GM12878 (cell line): ENCODE measurements around the gene SLC39A11. TPM values are rescaled to one million over a fixed set of nuclear protein-coding genes. Genes with fewer than 3 reads are reported as not detected.

Experiments used
- ATAC-seq: fragments of 200-7000 bp; cut with Tn5 transposase; 3 replicates; pipeline ENCODE4 v1.9.1; 2020; ENCODE audit warnings: mild to moderate bottlenecking, moderate library complexity
- BruUV-seq: library from RNA; stranded (reverse); fragments of 400-500 nt; replicated peaks from 2 replicates; lab custom pipeline; 2021; lab: Mats Ljungman, UMichigan
- CTCF ChIA-PET: fragments of 300-600 bp; sonication (Branson Sonifier 250); formaldehyde crosslinking; extraction: SDS; loops from one replicate; lab custom pipeline; 2021; ENCODE audit warnings: inconsistent platforms; lab: Yijun Ruan, JAX
- POLR2A ChIA-PET: fragments of 350-600 bp; formaldehyde crosslinking; extraction: SDS; loops from one replicate; lab custom pipeline; 2021; ENCODE audit warnings: inconsistent platforms; lab: Charles Lee
- RAD21 ChIA-PET: fragments of 300-600 bp; sonication (Branson Sonifier 250); formaldehyde crosslinking; loops from one replicate; lab custom pipeline; 2023; ENCODE audit warnings: antibody characterized with exemption; ENCODE audit not compliant: unreplicated experiment; lab: Charles Lee
- SMC1A ChIA-PET: fragments of 300-600 bp; sonication (Branson Sonifier 250); formaldehyde crosslinking; loops from one replicate; lab custom pipeline; 2023; ENCODE audit not compliant: unreplicated experiment, uncharacterized antibody; lab: Charles Lee
- DNase-seq: peaks from one replicate; pipeline ENCODE4 v3.0.0-alpha.2; 2011; ENCODE audit warnings: low read depth, low spot score
- FAIRE-seq: peaks from 3 replicates; lab custom pipeline; 2011; peaks lifted over from hg19 to GRCh38; lab: Jason Lieb, UNC
- H2AFZ ChIP-seq: 2 replicates; pipeline ENCODE4 v1.6.0; 2011; ENCODE audit warnings: low read depth, low read length, control low read depth; ENCODE audit not compliant: control insufficient read depth
- H3K27ac ChIP-seq: 2 replicates; pipeline ENCODE4 v1.5.1; 2011; ENCODE audit warnings: control low read depth; ENCODE audit not compliant: control insufficient read depth, insufficient read depth
- H3K27me3 ChIP-seq, 2 experiments: replicated peaks in 1 of 2; 2 replicates each; pipeline versions ENCODE4 v1.6.0 to v1.6.1; 2011; ENCODE audit warnings: low read length in 1 of 2; ENCODE audit not compliant: control insufficient read depth in 2 of 2, insufficient read depth in 2 of 2
- H3K36me3 ChIP-seq, 2 experiments: 2 replicates each; pipeline ENCODE4 v1.5.1; 2011; ENCODE audit warnings: low read length in 1 of 2; ENCODE audit not compliant: control insufficient read depth in 2 of 2, insufficient read depth in 2 of 2
- H3K4me1 ChIP-seq: 2 replicates; pipeline ENCODE4 v1.6.1; 2011; ENCODE audit warnings: mild to moderate bottlenecking, low read length, moderate library complexity, mixed read lengths; ENCODE audit not compliant: control insufficient read depth, insufficient read depth
- H3K4me2 ChIP-seq: 2 replicates; pipeline ENCODE4 v1.6.0; 2011; ENCODE audit warnings: control low read depth; ENCODE audit not compliant: control insufficient read depth, insufficient read depth
- H3K4me3 ChIP-seq: fragments of 200-600 bp; sonication (generic); 2 replicates; pipeline ENCODE4 v1.5.1; 2016
- H3K79me2 ChIP-seq: 2 replicates; pipeline ENCODE4 v1.6.0; 2011; ENCODE audit warnings: low read length; ENCODE audit not compliant: control insufficient read depth, insufficient read depth
- H3K9ac ChIP-seq: 2 replicates; pipeline ENCODE4 v1.8.0; 2011; ENCODE audit warnings: low read length, control low read depth, mixed read lengths; ENCODE audit not compliant: control insufficient read depth, insufficient read depth
- H3K9me3 ChIP-seq: replicated peaks from 3 replicates; pipeline ENCODE4 v1.5.1; 2011; ENCODE audit warnings: mild to moderate bottlenecking, low read length; ENCODE audit not compliant: control insufficient read depth, insufficient read depth
- H4K20me1 ChIP-seq: 2 replicates; pipeline ENCODE4 v1.6.0; 2011; ENCODE audit not compliant: control insufficient read depth, insufficient read depth
- BCLAF1 ChIP-seq: fragments of 450-650 bp; IDR thresholded peaks from 2 replicates; pipeline ENCODE4 v1.6.1; 2017; ENCODE audit warnings: antibody characterized with exemption, mild to moderate bottlenecking, moderate library complexity
- EED ChIP-seq: sonication (generic); IDR thresholded peaks from 2 replicates; pipeline ENCODE4 v1.6.1; 2016; ENCODE audit warnings: antibody characterized with exemption, low read depth
- GATAD2B ChIP-seq: fragments of 450-650 bp; conservative IDR thresholded peaks from 2 replicates; pipeline ENCODE4 v1.6.1; 2017; ENCODE audit warnings: low read depth, mild to moderate bottlenecking, moderate library complexity
- PAX8 ChIP-seq: fragments of 450-650 bp; IDR thresholded peaks from 2 replicates; pipeline ENCODE4 v1.6.1; 2017; ENCODE audit warnings: mild to moderate bottlenecking, moderate library complexity
- SPI1 ChIP-seq: IDR thresholded peaks from 2 replicates; pipeline ENCODE4 v1.6.1; 2011; ENCODE audit warnings: low read depth, mild to moderate bottlenecking, low read length, moderate library complexity, borderline replicate concordance; ENCODE audit not compliant: insufficient read depth
- ZBTB33 ChIP-seq: fragments of 450-650 bp; IDR thresholded peaks from 2 replicates; pipeline ENCODE4 v1.6.1; 2017; ENCODE audit warnings: mild to moderate bottlenecking
- ZBTB4 ChIP-seq: fragments of 450-650 bp; formaldehyde crosslinking; IDR thresholded peaks from 2 replicates; pipeline ENCODE4 v1.4.0; 2022; ENCODE audit warnings: mild to moderate bottlenecking, moderate library complexity
- WGBS: methylation state at CpG from one replicate; pipeline ENCODE4 v1.1.6; 2016; ENCODE audit warnings: low lambda C conversion rate; ENCODE audit not compliant: insufficient replicate concordance, insufficient coverage; ENCODE audit errors: missing lambda C conversion rate; 5-methylcytosine and 5-hydroxymethylcytosine counted together
- in situ Hi-C: fragments of 300-500 bp; cut with MboI; formaldehyde crosslinking; loops from 9 replicates; pipeline ENCODE4 v1.14.3; 2018; ENCODE audit warnings: mixed read lengths
- intact Hi-C: fragments of 100-400 bp; cut with micrococcal nuclease; formaldehyde crosslinking; loops from one replicate; pipeline ENCODE4 v1.14.2; 2022; ENCODE audit not compliant: unreplicated experiment
- polyA plus RNA-seq, 11 experiments: library from polyadenylated mRNA; depleted of rRNA in 4 of 11; unstranded in 6 of 11; stranded (reverse) in 5 of 11; fragments of >200 nt; fragmentation: Nextera tagmentation in 4 of 11; fragmentation: Illumina TruSeq in 1 of 11; extraction: Ambion mirVana in 4 of 11; extraction: Trizol in 1 of 11; gene quantifications; 1 replicate in 1 of 11; 2 replicates in 10 of 11; pipeline versions ENCODE4 v1.2.1 to v1.2.3, GENCODE V29; 2011 to 2016; ENCODE audit warnings: inconsistent platforms in 2 of 11, missing spikeins in 2 of 11, low read depth in 1 of 11
- total RNA-seq, 4 experiments: library from RNA; depleted of rRNA in 3 of 4; stranded (reverse); fragments of >200 nt in 3 of 4; fragmentation: Illumina TruSeq in 1 of 4; extraction: Trizol in 1 of 4; gene quantifications; 2 replicates each; pipeline versions ENCODE4 v1.2.1 to v1.2.3, GENCODE V29; 2013 to 2021
- TF ChIP-seq, protein P1 (sequence below): fragments of 150-350 bp; IDR thresholded peaks from 2 replicates; pipeline ENCODE4 v1.6.1; 2016; ENCODE audit warnings: low read depth, low read length
- TF ChIP-seq, protein P2 (sequence below): IDR thresholded peaks from 2 replicates; pipeline ENCODE4 v1.6.1; 2012; ENCODE audit warnings: low read length, inconsistent platforms

SLC39A11 gene
- total and polyA plus RNA-seq, 10 of the 15 experiments (the other 5 are each of a cell fraction or from before 2014, with no cell fraction given): 8.6 to 23.8 (median 14.0) TPM

DNA sequence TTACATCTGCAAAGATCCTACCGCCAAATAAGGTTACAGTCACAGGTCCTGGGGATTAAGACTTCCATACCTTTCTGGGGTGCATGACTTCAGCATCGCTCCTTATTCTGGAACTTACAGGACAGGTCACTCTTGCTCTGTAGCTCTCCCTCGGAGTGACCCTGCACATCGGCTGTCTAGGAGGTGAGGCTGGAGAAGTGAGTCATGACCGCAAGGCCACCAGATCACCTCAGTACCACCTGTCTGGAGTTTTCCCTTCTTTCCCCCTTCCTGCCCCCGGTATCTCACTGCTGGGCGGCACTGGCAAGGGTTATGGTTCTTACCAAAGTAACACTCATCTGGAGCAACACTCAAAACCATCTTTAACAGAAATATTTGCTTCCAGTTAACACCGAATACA, 374.8 kb downstream of the SLC39A11 start:
- no peaks in the 10 kb centered on the region for H3K9me3 ChIP-seq
- SMC1A ChIA-PET: interaction anchor here (1.1 to 2.9 kb wide), 2 partner anchors 9 to 27 kb away, joined by 3 to 11 read pairs; no protein-coding TSS in a partner anchor
- no peaks in the 10 kb centered on the region for H3K27me3 ChIP-seq
- no peak for TF ChIP-seq GATAD2B
- TF ChIP-seq, protein P1, sequence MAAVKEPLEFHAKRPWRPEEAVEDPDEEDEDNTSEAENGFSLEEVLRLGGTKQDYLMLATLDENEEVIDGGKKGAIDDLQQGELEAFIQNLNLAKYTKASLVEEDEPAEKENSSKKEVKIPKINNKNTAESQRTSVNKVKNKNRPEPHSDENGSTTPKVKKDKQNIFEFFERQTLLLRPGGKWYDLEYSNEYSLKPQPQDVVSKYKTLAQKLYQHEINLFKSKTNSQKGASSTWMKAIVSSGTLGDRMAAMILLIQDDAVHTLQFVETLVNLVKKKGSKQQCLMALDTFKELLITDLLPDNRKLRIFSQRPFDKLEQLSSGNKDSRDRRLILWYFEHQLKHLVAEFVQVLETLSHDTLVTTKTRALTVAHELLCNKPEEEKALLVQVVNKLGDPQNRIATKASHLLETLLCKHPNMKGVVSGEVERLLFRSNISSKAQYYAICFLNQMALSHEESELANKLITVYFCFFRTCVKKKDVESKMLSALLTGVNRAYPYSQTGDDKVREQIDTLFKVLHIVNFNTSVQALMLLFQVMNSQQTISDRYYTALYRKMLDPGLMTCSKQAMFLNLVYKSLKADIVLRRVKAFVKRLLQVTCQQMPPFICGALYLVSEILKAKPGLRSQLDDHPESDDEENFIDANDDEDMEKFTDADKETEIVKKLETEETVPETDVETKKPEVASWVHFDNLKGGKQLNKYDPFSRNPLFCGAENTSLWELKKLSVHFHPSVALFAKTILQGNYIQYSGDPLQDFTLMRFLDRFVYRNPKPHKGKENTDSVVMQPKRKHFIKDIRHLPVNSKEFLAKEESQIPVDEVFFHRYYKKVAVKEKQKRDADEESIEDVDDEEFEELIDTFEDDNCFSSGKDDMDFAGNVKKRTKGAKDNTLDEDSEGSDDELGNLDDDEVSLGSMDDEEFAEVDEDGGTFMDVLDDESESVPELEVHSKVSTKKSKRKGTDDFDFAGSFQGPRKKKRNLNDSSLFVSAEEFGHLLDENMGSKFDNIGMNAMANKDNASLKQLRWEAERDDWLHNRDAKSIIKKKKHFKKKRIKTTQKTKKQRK: no peak
- TF ChIP-seq PAX8: no peak
- TF ChIP-seq ZBTB4 (CRISPR knock-in tag): no peak
- no peak for TF ChIP-seq EED
- TF ChIP-seq BCLAF1: no peak
- TF ChIP-seq, protein P2, sequence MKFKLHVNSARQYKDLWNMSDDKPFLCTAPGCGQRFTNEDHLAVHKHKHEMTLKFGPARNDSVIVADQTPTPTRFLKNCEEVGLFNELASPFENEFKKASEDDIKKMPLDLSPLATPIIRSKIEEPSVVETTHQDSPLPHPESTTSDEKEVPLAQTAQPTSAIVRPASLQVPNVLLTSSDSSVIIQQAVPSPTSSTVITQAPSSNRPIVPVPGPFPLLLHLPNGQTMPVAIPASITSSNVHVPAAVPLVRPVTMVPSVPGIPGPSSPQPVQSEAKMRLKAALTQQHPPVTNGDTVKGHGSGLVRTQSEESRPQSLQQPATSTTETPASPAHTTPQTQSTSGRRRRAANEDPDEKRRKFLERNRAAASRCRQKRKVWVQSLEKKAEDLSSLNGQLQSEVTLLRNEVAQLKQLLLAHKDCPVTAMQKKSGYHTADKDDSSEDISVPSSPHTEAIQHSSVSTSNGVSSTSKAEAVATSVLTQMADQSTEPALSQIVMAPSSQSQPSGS: no peak
- TF ChIP-seq SPI1: no peak
- no peak for TF ChIP-seq ZBTB33
- TF ChIP-seq, all 136 proteins: peak for 0
- no peaks in the 10 kb centered on the region for H3K36me3 ChIP-seq
- no peaks in the 10 kb centered on the region for H4K20me1 ChIP-seq
- no peak for DNase-seq
- H3K79me2 ChIP-seq: no peaks in the 10 kb centered on the region
- no peak overlapping the region for H3K4me3 ChIP-seq
- WGBS: 88% methylated on average over 8 of the region's 8 CpGs
- H3K9ac ChIP-seq: no peak overlapping the region
- no peak overlapping the region for H2AFZ ChIP-seq
- ChIA-PET CTCF (interaction anchor here (0.8 to 5.7 kb wide), 6 partner anchors 8 to 288 kb away, joined by 3 to 35 read pairs (median 6); no protein-coding TSS in a partner anchor), RAD21 (no interaction called here), POLR2A (no interaction called here)
- H3K4me2 ChIP-seq: no peak overlapping the region
- no TSS peak for BruUV-seq
- in situ Hi-C loops (no loop called here), intact Hi-C loops (no loop called here)
- FAIRE-seq: no peak
- no peak overlapping the region for H3K27ac ChIP-seq
- ATAC-seq: no peak
- peaks cover 12% of the 10 kb centered on the region for H3K4me1 ChIP-seq
